Suppressor macrophage treated with lipopolysaccharide for 4 hours (primary cell): Measurements from ENCODE around the gene OR56B4.

Source experiments
- DNase-seq: peaks from one replicate; pipeline ENCODE4 v3.0.0-alpha.2; 2020

OR56B4 gene

DNA sequence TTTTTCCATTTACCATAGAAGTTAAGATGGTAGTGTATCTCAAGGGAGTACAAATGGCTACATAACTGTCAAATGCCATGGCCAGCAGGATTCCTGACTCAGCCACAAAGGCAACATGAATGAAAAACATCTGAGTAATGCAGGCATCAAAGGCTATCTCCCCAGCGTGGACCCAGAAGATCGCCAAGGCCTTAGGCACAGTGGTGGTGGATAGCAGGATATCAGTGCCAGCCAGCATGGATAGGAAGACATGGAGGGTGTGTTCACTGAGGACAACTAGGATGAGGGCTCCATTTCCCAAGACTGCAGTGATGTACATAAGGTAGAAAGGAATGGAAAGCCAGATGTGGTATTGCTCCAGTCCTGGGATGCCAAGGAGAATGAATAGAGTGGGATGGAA, 44.6 kb downstream of the OR56B4 start:
- no peak for DNase-seq

DNA sequence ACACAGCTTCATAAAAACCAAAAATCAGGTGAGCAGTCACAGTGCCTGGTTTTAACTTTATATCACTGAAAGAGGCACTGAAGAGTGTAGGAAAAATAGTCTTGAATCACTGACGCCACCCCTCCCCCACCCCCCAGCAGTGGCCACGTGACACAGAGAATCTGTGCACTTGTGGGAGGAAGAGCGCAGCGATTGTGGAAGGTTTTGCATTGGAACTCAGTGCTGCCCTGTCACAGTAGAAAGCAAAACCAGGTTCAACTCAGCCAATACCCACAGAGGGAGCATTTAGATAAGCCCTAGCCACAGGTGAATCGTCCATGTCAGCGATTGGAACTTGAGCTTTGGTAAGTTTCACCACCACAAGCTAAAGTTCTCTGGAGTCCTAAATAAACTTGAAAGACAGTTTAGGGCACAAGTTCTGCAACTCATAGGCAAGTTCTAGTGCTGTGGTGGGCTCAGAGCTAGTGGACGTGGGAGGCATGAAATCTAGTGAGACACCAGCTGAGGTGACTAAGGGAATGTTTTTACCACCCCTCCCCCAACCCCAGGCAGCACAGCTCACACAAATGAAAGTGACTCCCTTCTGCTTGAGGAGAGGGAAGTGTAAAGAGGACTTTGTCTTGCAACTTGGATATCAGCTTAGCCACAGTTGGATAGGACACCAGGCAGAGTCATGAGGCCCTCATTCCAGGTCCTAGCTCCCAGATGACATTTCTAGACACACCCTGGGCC, 49.3 kb downstream of the OR56B4 start:
- DNase-seq, result peak; percentile 7
